Neural progenitor cell (in vitro differentiated cells): ENCODE results near the gene RPH3AL. TPM values are rescaled to one million over a fixed set of nuclear protein-coding genes. Genes with fewer than 3 reads are reported as not detected.
A peak's percentile ranks its signal among the peaks of the same experiment; 100 is the strongest.

Experiments used
- DNase-seq: peaks from one replicate; pipeline ENCODE4 v3.0.0-alpha.2; 2016; ENCODE audit warnings: low spot score
- H2AFZ ChIP-seq: fragments of 200-600 bp; sonication (generic); replicated peaks from 2 replicates; pipeline ENCODE4 v1.6.1; 2016; ENCODE audit warnings: antibody characterized with exemption
- H3F3A ChIP-seq: fragments of 200-600 bp; sonication (generic); 2 replicates; pipeline ENCODE4 v1.6.1; 2016; ENCODE audit warnings: antibody characterized with exemption, low read depth
- H3K27ac ChIP-seq: fragments of 200-600 bp; sonication (generic); 2 replicates; pipeline ENCODE4 v1.5.1; 2016; ENCODE audit warnings: mild to moderate bottlenecking
- H3K27me3 ChIP-seq: fragments of 200-600 bp; sonication (generic); 2 replicates; pipeline ENCODE4 v1.6.1; 2016; ENCODE audit warnings: mild to moderate bottlenecking, moderate library complexity
- H3K36me3 ChIP-seq: fragments of 200-600 bp; sonication (generic); 2 replicates; pipeline ENCODE4 v1.5.1; 2016
- H3K4me1 ChIP-seq: fragments of 200-600 bp; sonication (generic); 2 replicates; pipeline ENCODE4 v1.6.1; 2016; ENCODE audit warnings: mixed run types
- H3K4me2 ChIP-seq: fragments of 200-600 bp; sonication (generic); 2 replicates; pipeline ENCODE4 v1.6.1; 2016
- H3K4me3 ChIP-seq: fragments of 200-600 bp; sonication (generic); 2 replicates; pipeline ENCODE4 v1.5.1; 2016
- H3K79me2 ChIP-seq: fragments of 200-600 bp; sonication (generic); 2 replicates; pipeline ENCODE4 v1.6.1; 2016; ENCODE audit warnings: low read depth
- H3K9ac ChIP-seq: fragments of 200-600 bp; sonication (generic); 2 replicates; pipeline ENCODE4 v1.6.1; 2016
- H3K9me3 ChIP-seq: fragments of 200-600 bp; sonication (generic); 2 replicates; pipeline ENCODE4 v1.5.1; 2016; ENCODE audit warnings: low read depth
- H4K20me1 ChIP-seq: fragments of 200-600 bp; sonication (generic); 2 replicates; pipeline ENCODE4 v1.6.1; 2016; ENCODE audit warnings: low read depth
- H3K27ac Mint-ChIP-seq: 3 replicates; pipeline ENCODE4 v1.8.0; 2021; ENCODE audit warnings: mixed read lengths
- H3K27me3 Mint-ChIP-seq: 2 replicates; pipeline ENCODE4 v1.8.0; 2022; ENCODE audit warnings: low read depth, mild to moderate bottlenecking, inconsistent platforms, moderate library complexity, mixed read lengths; ENCODE audit not compliant: insufficient read depth
- H3K36me3 Mint-ChIP-seq: 3 replicates; pipeline ENCODE4 v1.8.0; 2021; ENCODE audit warnings: mixed read lengths
- H3K4me1 Mint-ChIP-seq: 3 replicates; pipeline ENCODE4 v1.8.0; 2021; ENCODE audit warnings: mixed read lengths
- H3K4me3 Mint-ChIP-seq: 3 replicates; pipeline ENCODE4 v1.8.0; 2021; ENCODE audit warnings: mild to moderate bottlenecking, moderate library complexity, mixed read lengths
- H3K9me3 Mint-ChIP-seq: 3 replicates; pipeline ENCODE4 v1.8.0; 2020; ENCODE audit warnings: mixed read lengths
- CTCF ChIP-seq: fragments of 200-600 bp; sonication (generic); IDR thresholded peaks from 2 replicates; pipeline ENCODE4 v1.5.1; 2017; ENCODE audit warnings: antibody characterized with exemption, mild to moderate bottlenecking
- EZH2 ChIP-seq: fragments of 200-600 bp; sonication (generic); IDR thresholded peaks from 2 replicates; pipeline ENCODE4 v1.6.1; 2017; ENCODE audit warnings: antibody characterized with exemption, mild to moderate bottlenecking, moderate library complexity
- EZH2phosphoT487 ChIP-seq: fragments of 200-600 bp; sonication (generic); IDR thresholded peaks from 2 replicates; pipeline ENCODE4 v1.6.1; 2017; ENCODE audit warnings: antibody characterized with exemption
- total RNA-seq: library from RNA; depleted of rRNA; stranded (reverse); fragments of >200 nt; gene quantifications from 2 replicates; pipeline ENCODE4 v1.2.3, GENCODE V29; 2015; ENCODE audit warnings: low replicate concordance

Gene RPH3AL
- total RNA-seq, 1 donor from 2014 or later: 7.5 TPM

DNA sequence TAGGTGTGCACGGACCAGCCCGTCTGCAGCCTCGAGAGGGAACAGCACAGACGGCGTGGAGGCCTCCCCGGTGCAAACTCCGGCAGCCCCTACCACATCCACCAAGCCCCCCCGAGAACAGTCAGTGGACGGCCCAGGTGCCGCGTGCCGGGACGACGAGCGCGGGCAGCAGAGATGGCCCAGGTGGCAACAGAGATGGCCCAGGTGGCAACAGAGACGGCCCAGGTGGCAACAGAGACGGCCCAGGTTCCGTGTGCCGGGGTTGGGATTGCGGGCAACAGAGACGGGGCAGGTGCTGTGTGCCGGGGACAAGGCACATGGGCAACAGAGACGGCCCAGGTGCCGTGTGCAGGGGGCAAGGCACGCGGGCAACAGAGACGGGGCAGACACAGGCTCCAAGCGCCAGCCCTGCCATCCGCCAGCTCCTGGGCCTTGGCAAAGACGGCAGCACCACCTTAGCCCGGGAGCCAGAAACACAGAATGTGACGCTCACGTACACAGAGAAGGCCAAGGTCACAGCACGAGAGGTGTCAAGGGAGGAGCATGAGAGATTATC, 31.1 kb downstream of the RPH3AL start:
- Mint-ChIP-seq H3K36me3 (peaks cover 10% of the 10 kb centered on the region), H3K4me1 (peaks cover 34% of the 10 kb centered on the region), H3K4me3 (peak overlapping the region; percentile 4), H3K27me3 (peaks cover 20% of the 10 kb centered on the region), H3K9me3 (peaks cover 20% of the 10 kb centered on the region), H3K27ac (no peak overlapping the region)
- H3K9me3 ChIP-seq: no peaks in the 10 kb centered on the region
- H2AFZ ChIP-seq: peak overlapping the region; percentile 57
- H3K79me2 ChIP-seq: no peaks in the 10 kb centered on the region
- H3K4me1 ChIP-seq: peaks cover 26% of the 10 kb centered on the region
- DNase-seq: no peak
- no peak overlapping the region for H3K9ac ChIP-seq
- H3F3A ChIP-seq: peaks cover 6% of the 10 kb centered on the region
- no peak overlapping the region for H3K27ac ChIP-seq
- no peaks in the 10 kb centered on the region for H3K36me3 ChIP-seq
- no peaks in the 10 kb centered on the region for H3K27me3 ChIP-seq
- H4K20me1 ChIP-seq: peaks cover 5% of the 10 kb centered on the region
- H3K4me2 ChIP-seq: peak overlapping the region; percentile 69
- H3K4me3 ChIP-seq: no peak overlapping the region
- TF ChIP-seq CTCF: no peak
- TF ChIP-seq EZH2phosphoT487: no peak

DNA sequence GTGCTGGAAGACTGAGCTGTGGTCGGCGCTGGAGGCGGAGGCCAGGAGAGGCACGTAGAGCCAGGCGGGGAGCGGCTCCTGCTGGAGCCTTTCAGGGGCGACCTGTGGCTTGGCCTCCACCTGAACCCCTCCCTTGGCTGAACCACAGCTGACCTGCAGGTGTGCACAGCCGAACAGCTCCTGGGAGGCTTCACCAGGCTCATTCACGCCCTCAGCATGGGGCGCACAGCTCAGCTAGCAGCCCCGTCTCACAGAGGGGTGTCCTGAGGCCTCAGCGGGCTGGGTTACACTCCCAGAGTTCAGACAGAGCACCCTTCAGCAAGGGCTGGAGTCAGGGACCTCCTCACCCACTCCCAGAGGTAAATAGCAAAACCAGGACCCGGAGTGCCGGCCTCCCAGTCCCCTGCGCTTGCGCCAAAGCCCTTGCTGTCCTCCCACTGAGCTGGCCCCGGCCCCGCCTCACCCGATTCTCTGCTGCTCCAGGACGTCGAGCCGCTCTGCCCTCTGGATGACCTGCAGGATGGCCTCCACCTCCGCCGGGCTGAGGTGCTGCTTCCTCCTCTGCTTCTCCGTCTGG, 31.7 kb downstream of the RPH3AL start:
- Histone ChIP-seq H3K9ac (no peak overlapping the region), H3K4me1 (peaks cover 26% of the 10 kb centered on the region), H3K36me3 (no peaks in the 10 kb centered on the region), H3K27ac (no peak overlapping the region), H3K4me3 (peak overlapping the region; percentile 22), H3K79me2 (no peaks in the 10 kb centered on the region), H3K27me3 (no peaks in the 10 kb centered on the region), H2AFZ (peak overlapping the region; percentile 57), H4K20me1 (peaks cover 5% of the 10 kb centered on the region), H3F3A (peaks cover 6% of the 10 kb centered on the region), H3K4me2 (peak overlapping the region; percentile 69), H3K9me3 (no peaks in the 10 kb centered on the region)
- DNase-seq: peak; percentile 84
- H3K27me3 Mint-ChIP-seq: peaks cover 18% of the 10 kb centered on the region
- peaks cover 11% of the 10 kb centered on the region for H3K36me3 Mint-ChIP-seq
- H3K9me3 Mint-ChIP-seq: peaks cover 25% of the 10 kb centered on the region
- TF ChIP-seq CTCF (no peak), EZH2phosphoT487 (no peak), EZH2 (no peak)
- H3K4me1 Mint-ChIP-seq: peaks cover 29% of the 10 kb centered on the region
- H3K4me3 Mint-ChIP-seq: no peak overlapping the region
- no peak overlapping the region for H3K27ac Mint-ChIP-seq

DNA sequence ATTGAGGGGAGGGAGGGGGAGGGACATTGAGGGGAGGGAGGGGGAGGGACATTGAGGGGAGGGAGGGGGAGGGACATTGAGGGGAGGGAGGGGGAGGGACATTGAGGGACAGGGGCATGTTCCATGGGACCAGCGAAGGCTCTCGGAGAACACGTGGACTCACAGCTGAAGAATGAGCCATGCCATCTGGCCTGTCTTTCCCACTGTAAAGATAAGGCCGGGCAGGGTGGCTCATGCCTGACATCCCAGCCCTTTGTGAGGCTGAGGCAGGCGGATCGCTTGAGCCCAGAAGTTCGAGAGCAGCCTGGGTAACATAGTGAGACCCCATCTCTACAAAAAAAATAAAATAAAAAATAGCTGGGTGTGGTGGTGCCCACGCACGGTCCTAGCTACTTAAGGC, 32.5 kb downstream of the RPH3AL start:
- Histone ChIP-seq H3K36me3 (no peaks in the 10 kb centered on the region), H2AFZ (no peak overlapping the region), H3K79me2 (no peaks in the 10 kb centered on the region), H3K4me2 (peak overlapping the region; percentile 69), H3K9me3 (no peaks in the 10 kb centered on the region), H3K4me1 (peaks cover 26% of the 10 kb centered on the region), H3K27me3 (no peaks in the 10 kb centered on the region), H3K27ac (no peak overlapping the region), H3K4me3 (no peak overlapping the region), H3F3A (peaks cover 6% of the 10 kb centered on the region), H3K9ac (no peak overlapping the region), H4K20me1 (peaks cover 5% of the 10 kb centered on the region)
- Mint-ChIP-seq H3K4me1 (peaks cover 25% of the 10 kb centered on the region), H3K27ac (no peak overlapping the region), H3K9me3 (peaks cover 33% of the 10 kb centered on the region), H3K4me3 (no peak overlapping the region), H3K36me3 (peaks cover 11% of the 10 kb centered on the region), H3K27me3 (peaks cover 18% of the 10 kb centered on the region)
- no peak for TF ChIP-seq EZH2phosphoT487
- no peak for TF ChIP-seq EZH2
- TF ChIP-seq CTCF: no peak
- no peak for DNase-seq
